ENCODE measurements around the gene STK4.
"Not testable (repeated sequence)": the region's sequence is repeated elsewhere in the genome, so short reads cannot be mapped to it uniquely, and the experiment has no call there.

Gene STK4

GRCh38 chr20:44990957-44991356 is 24.6 kb downstream of the STK4 start:
- Mint-ChIP-seq H3K27ac (peak overlapping the region; percentile 73), H3K27me3 (no peaks in the 10 kb centered on the region), H3K4me3 (peak overlapping the region; percentile 70), H3K4me1 (peaks cover 57% of the 10 kb centered on the region), H3K36me3 (peaks cover 49% of the 10 kb centered on the region), H3K9me3 (no peaks in the 10 kb centered on the region)
- no peak for ATAC-seq

GRCh38 chr20:44993343-44993742 is 27.0 kb downstream of the STK4 start:
- peaks cover 68% of the 10 kb centered on the region for H3K4me1 Mint-ChIP-seq
- H3K27me3 Mint-ChIP-seq: no peaks in the 10 kb centered on the region
- H3K27ac Mint-ChIP-seq: no peak overlapping the region
- peaks cover 58% of the 10 kb centered on the region for H3K36me3 Mint-ChIP-seq
- no peaks in the 10 kb centered on the region for H3K9me3 Mint-ChIP-seq
- ATAC-seq: no peak
- H3K4me3 Mint-ChIP-seq: no peak overlapping the region

- ATAC-seq: no peak
- Mint-ChIP-seq H3K36me3 (peaks cover 72% of the 10 kb centered on the region), H3K4me3 (peak overlapping the region; percentile 34), H3K27me3 (no peaks in the 10 kb centered on the region), H3K27ac (peak overlapping the region; percentile 91), H3K4me1 (peaks cover 58% of the 10 kb centered on the region), H3K9me3 (no peaks in the 10 kb centered on the region)
Observed at GRCh38 chr20:44997171-44997570, 30.9 kb downstream of the STK4 start.

DNA sequence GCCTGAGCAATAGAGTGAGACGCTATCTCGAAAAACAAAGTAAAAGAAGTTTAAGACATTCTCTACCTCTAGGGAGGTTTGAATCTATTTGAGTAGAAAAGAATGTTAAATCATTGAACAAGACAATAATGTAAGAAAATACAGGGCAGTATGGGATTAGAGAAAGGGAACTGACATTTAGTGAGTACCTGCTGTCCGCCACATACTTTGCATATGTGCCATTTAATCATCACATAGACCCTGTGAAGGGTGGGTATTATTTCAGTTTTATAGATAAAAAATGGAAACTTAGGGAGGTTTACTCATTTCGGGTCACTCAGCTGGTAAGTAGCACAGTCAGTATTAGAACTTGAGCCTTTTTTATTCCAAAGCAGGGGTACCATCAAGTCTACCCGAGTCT is 31.4 kb downstream of the STK4 start:
- H3K36me3 Mint-ChIP-seq: peaks cover 73% of the 10 kb centered on the region

GRCh38 chr20:45008521-45009049 is 42.3 kb downstream of the STK4 start:
- Mint-ChIP-seq H3K27ac (no peak overlapping the region), H3K27me3 (no peaks in the 10 kb centered on the region), H3K9me3 (no peaks in the 10 kb centered on the region), H3K36me3 (peaks cover 67% of the 10 kb centered on the region), H3K4me1 (peaks cover 59% of the 10 kb centered on the region), H3K4me3 (no peak overlapping the region)
- no peak for ATAC-seq

More for the DNA sequence above, 31.4 kb downstream of the STK4 start:
- peak overlapping the region; percentile 34 for H3K4me3 Mint-ChIP-seq
- H3K9me3 Mint-ChIP-seq: no peaks in the 10 kb centered on the region
- H3K27ac Mint-ChIP-seq: peak overlapping the region; percentile 91
- H3K27me3 Mint-ChIP-seq: no peaks in the 10 kb centered on the region
- peaks cover 55% of the 10 kb centered on the region for H3K4me1 Mint-ChIP-seq
- peak; percentile 80 for ATAC-seq

GRCh38 chr20:45010399-45010828 is 44.1 kb downstream of the STK4 start:
- Mint-ChIP-seq H3K4me3 (no peak overlapping the region), H3K27me3 (no peaks in the 10 kb centered on the region), H3K36me3 (peaks cover 55% of the 10 kb centered on the region), H3K9me3 (no peaks in the 10 kb centered on the region), H3K4me1 (peaks cover 54% of the 10 kb centered on the region), H3K27ac (no peak overlapping the region)
- no peak for ATAC-seq

- H3K27ac Mint-ChIP-seq: no peak overlapping the region
- no peak for ATAC-seq
- no peak overlapping the region for H3K4me3 Mint-ChIP-seq
- H3K9me3 Mint-ChIP-seq: no peaks in the 10 kb centered on the region
- no peaks in the 10 kb centered on the region for H3K27me3 Mint-ChIP-seq
- H3K36me3 Mint-ChIP-seq: peaks cover 56% of the 10 kb centered on the region
- H3K4me1 Mint-ChIP-seq: peaks cover 55% of the 10 kb centered on the region
Observed at GRCh38 chr20:45011108-45011526, 44.8 kb downstream of the STK4 start.

- no peaks in the 10 kb centered on the region for H3K9me3 Mint-ChIP-seq
- peaks cover 48% of the 10 kb centered on the region for H3K4me1 Mint-ChIP-seq
- peaks cover 56% of the 10 kb centered on the region for H3K36me3 Mint-ChIP-seq
- no peak for ATAC-seq
- H3K27ac Mint-ChIP-seq: no peak overlapping the region
- no peak overlapping the region for H3K4me3 Mint-ChIP-seq
- no peaks in the 10 kb centered on the region for H3K27me3 Mint-ChIP-seq
Observed at GRCh38 chr20:45012682-45013302, 46.5 kb downstream of the STK4 start.

- H3K9me3 Mint-ChIP-seq, H3K27ac Mint-ChIP-seq, H3K27me3 Mint-ChIP-seq, ATAC-seq, H3K4me3 Mint-ChIP-seq: not testable (repeated sequence)
- H3K4me1 Mint-ChIP-seq: peaks cover 45% of the 10 kb centered on the region
- H3K36me3 Mint-ChIP-seq: peaks cover 50% of the 10 kb centered on the region
Observed at GRCh38 chr20:45014131-45014530, 47.8 kb downstream of the STK4 start.

GRCh38 chr20:45014671-45015415 is 48.5 kb downstream of the STK4 start:
- ATAC-seq: no peak
- no peaks in the 10 kb centered on the region for H3K9me3 Mint-ChIP-seq
- no peak overlapping the region for H3K4me3 Mint-ChIP-seq
- H3K27ac Mint-ChIP-seq: no peak overlapping the region
- H3K27me3 Mint-ChIP-seq: no peaks in the 10 kb centered on the region
- peaks cover 57% of the 10 kb centered on the region for H3K36me3 Mint-ChIP-seq
- H3K4me1 Mint-ChIP-seq: peaks cover 41% of the 10 kb centered on the region

DNA sequence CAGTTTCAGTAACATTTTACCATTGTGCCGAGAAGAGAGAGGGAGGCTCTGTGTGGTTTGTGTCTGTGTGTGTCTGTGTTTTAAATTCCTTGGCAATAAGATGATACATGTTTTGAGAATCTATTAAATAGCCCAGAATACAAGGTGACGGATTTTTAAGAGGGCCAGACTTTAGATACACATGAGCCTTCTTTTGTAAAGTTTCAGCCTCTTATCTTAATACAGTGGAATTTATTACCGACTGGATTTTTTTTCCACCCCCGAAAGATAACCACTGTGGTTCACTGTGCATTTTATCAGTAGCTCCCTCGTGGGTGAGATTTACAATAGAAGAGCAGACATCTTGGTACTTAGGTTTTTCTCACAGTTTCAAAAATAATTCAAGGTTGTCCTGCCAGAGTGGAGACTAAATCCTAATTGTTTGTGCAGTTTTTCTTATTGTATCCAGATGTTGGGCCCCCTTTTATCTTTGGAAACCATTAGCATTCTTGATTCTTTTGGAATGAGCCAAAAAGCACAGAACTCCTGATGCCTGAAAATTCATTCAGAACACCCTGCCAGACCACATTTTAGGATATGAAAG is 49.9 kb downstream of the STK4 start:
- H3K9me3 Mint-ChIP-seq: no peaks in the 10 kb centered on the region
- H3K36me3 Mint-ChIP-seq: peaks cover 56% of the 10 kb centered on the region
- ATAC-seq: no peak
- no peak overlapping the region for H3K4me3 Mint-ChIP-seq
- H3K4me1 Mint-ChIP-seq: peaks cover 39% of the 10 kb centered on the region
- H3K27me3 Mint-ChIP-seq: no peaks in the 10 kb centered on the region
- H3K27ac Mint-ChIP-seq: peak overlapping the region; percentile 23

DNA sequence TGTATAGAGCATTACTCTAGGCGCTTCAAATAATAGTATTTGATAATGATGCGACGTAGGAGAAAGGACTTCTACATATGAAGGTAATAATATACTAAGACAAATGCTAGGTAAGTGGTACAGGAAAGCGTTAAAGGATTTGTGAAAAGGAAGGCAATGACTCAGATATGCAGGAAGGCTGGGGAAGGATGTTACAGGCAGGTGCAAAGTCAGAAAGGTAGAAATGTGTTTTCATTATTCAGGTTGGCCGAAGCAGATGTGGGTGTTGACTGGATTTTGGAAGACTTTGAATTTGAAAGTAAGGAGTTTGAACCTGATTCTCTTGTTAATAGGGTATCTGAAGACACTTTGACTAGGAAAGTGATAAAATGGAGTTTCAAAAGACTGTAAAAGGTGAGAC is 51.0 kb downstream of the STK4 start:
- ATAC-seq: no peak
- no peaks in the 10 kb centered on the region for H3K27me3 Mint-ChIP-seq
- H3K27ac Mint-ChIP-seq: no peak overlapping the region
- H3K4me3 Mint-ChIP-seq: no peak overlapping the region
- H3K36me3 Mint-ChIP-seq: peaks cover 51% of the 10 kb centered on the region
- H3K4me1 Mint-ChIP-seq: peaks cover 30% of the 10 kb centered on the region
- no peaks in the 10 kb centered on the region for H3K9me3 Mint-ChIP-seq

- H3K27me3 Mint-ChIP-seq: no peaks in the 10 kb centered on the region
- H3K27ac Mint-ChIP-seq: no peak overlapping the region
Observed at GRCh38 chr20:45017857-45018256, 51.5 kb downstream of the STK4 start.

GRCh38 chr20:45019027-45019761 is 52.9 kb downstream of the STK4 start:
- Mint-ChIP-seq H3K4me1 (peaks cover 30% of the 10 kb centered on the region), H3K27me3 (no peaks in the 10 kb centered on the region), H3K27ac (no peak overlapping the region), H3K9me3 (no peaks in the 10 kb centered on the region), H3K4me3 (no peak overlapping the region), H3K36me3 (peaks cover 51% of the 10 kb centered on the region)
- ATAC-seq: no peak

More at GRCh38 chr20:45017857-45018256, 51.5 kb downstream of the STK4 start:
- H3K9me3 Mint-ChIP-seq: no peaks in the 10 kb centered on the region
- peaks cover 30% of the 10 kb centered on the region for H3K4me1 Mint-ChIP-seq
- ATAC-seq: no peak
- H3K4me3 Mint-ChIP-seq: no peak overlapping the region
- H3K36me3 Mint-ChIP-seq: peaks cover 51% of the 10 kb centered on the region

DNA sequence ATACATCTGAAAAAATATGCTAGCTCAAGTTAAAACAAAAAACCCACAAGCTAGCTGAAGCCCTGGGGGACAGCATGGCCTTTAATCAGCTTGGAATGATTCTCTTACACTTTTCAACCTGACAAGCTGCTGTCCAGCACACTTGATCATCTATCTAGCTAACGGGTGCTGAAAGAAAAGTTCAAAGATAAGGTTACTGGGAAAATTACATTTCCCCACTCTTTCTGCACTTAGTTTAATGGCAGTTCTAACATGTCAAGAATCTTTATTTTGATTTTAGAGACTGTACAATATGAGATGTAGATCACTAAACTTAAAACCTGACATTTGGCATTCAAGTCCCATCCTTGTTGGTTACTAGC is 53.4 kb downstream of the STK4 start:
- H3K4me1 Mint-ChIP-seq: peaks cover 30% of the 10 kb centered on the region

More for the DNA sequence above, 53.4 kb downstream of the STK4 start:
- H3K27ac Mint-ChIP-seq: peak overlapping the region; percentile 22
- no peak overlapping the region for H3K4me3 Mint-ChIP-seq
- H3K36me3 Mint-ChIP-seq: peaks cover 52% of the 10 kb centered on the region
- no peak for ATAC-seq
- H3K27me3 Mint-ChIP-seq: no peaks in the 10 kb centered on the region
- no peaks in the 10 kb centered on the region for H3K9me3 Mint-ChIP-seq

Data from stimulated activated memory B cell treated with anti-CD40 and anti-IgM and Interleukin-4, amounts not matched to agents 10 μg/mL and 1 μg/mL and 100 μg/mL, for 72 hours (primary cell).